HG03521 (cell line): Measurements from ENCODE around the gene KIF18B.

Source experiments
- ATAC-seq: cut with Tn5 transposase; IDR thresholded peaks from one replicate; pipeline ENCODE4 v1.9.1; 2021; ENCODE audit warnings: mild to moderate bottlenecking, moderate library complexity; ENCODE audit not compliant: unreplicated experiment

KIF18B gene

GRCh38 chr17:44941712-44942331 is 5.8 kb downstream of the KIF18B start:
- ATAC-seq = no peak

GRCh38 chr17:44940768-44941167 is 6.8 kb downstream of the KIF18B start:
- ATAC-seq = no peak

GRCh38 chr17:44940317-44940716 is 7.3 kb downstream of the KIF18B start:
- ATAC-seq = no peak

GRCh38 chr17:44935116-44935515 is 12.5 kb downstream of the KIF18B start:
- ATAC-seq = no peak

GRCh38 chr17:44934745-44935105 is 12.8 kb downstream of the KIF18B start:
- ATAC-seq = no peak

GRCh38 chr17:44933824-44934744 is 13.5 kb downstream of the KIF18B start:
- no peak for ATAC-seq

GRCh38 chr17:44932787-44933097 is 14.8 kb downstream of the KIF18B start:
- ATAC-seq = no peak

- no peak for ATAC-seq
These were observed 15.3 kb downstream of the KIF18B start for GRCh38 chr17:44932096-44932786.

DNA sequence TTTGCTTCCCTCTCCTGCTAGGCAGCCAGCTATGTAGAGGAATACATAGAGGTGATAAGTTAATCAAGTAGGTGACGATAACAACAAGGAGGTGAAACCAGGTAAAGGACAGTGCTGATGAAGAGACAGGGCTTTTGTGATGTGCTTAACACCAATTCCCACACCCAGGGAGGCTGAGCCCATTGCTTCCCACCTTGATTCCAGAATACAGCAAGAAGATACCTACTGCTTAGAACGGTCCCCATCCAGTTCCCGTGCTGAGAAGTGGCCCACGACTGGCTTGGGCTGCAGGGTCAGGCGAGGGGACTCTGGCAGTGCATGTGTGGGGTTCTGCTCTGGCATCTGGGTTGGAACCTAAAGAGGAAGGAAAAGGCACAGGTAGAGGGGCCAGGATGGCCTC is 16.2 kb downstream of the KIF18B start:
- no peak for ATAC-seq

GRCh38 chr17:44930667-44931066 is 16.9 kb downstream of the KIF18B start:
- no peak for ATAC-seq

DNA sequence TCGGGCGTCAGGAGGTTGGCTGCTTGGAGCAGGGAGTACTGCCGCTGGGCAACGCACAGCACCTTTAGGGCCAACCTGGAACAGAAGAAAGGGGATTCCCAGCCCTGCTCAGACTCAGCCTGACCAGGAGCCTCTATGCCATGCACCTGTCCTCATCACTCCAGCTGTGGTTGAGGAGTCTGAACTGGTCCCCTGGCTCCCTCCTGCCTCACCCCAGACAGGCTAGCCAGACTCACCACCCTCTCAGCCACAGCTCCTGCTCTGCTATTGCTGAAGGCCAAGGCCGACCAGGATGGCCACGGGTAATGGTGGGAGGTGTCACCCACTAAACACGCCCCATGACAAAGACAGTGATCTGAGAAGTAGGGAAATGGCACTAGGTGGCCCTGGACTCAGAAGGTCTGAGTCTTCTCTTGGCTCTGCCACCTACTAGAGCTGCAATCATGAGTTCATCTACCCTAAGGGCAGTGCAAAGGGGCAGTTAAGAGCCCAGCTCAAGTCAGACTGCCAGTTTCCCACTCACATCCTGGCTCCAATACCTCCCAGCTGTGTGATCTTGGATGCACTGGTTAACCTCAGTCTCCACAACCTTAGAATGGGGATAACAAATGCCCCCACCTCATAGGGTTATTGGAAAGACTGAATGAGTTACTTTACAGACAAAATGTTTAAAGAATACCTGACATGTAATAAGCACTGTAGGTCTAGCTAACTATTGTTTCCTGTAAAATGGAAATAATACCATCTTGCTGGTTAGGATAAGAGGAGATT is 18.4 kb downstream of the KIF18B start:
- no peak for ATAC-seq

DNA sequence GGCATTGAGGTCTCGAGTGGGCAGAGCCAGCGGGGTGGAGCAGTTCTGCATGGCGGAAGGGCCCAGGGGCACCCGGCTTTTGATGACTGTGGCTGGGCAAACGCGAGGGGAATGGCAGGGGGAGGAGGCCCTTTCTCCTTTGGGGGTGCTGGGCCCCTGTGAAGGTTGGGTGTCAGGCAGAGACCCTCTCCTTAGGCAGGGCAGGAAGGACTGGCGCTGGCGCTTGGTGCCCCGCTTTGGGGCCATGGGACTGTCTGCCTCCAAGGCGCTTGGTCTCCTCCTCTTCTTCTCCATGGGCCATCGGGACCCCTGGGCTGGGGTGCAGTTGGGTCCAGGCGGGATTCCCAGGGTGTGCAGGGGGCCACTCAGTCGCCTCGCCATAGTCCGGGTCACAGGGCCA is 19.4 kb downstream of the KIF18B start:
- no peak for ATAC-seq

DNA sequence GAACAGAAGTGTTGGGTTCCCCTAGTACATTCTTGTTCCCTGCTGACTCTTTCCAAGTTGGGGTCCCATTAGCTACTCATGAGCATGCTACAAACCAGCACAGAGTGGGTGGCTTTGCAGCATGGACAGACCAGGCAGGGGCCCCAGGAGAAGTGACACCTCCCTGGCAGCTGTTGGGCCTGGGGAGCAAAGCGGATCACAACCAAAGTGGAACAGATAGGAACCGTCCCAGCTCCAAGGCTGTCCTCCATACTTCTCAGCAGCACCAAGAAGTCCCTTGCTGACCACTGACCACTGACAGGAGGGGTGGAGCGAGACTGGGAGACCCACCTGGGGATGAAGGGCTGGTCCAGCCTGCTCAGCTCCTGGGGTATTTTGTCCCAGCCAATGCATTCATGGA is 19.9 kb downstream of the KIF18B start:
- ATAC-seq = no peak

- no peak for ATAC-seq
These were observed 20.6 kb downstream of the KIF18B start for GRCh38 chr17:44926821-44927525.

DNA sequence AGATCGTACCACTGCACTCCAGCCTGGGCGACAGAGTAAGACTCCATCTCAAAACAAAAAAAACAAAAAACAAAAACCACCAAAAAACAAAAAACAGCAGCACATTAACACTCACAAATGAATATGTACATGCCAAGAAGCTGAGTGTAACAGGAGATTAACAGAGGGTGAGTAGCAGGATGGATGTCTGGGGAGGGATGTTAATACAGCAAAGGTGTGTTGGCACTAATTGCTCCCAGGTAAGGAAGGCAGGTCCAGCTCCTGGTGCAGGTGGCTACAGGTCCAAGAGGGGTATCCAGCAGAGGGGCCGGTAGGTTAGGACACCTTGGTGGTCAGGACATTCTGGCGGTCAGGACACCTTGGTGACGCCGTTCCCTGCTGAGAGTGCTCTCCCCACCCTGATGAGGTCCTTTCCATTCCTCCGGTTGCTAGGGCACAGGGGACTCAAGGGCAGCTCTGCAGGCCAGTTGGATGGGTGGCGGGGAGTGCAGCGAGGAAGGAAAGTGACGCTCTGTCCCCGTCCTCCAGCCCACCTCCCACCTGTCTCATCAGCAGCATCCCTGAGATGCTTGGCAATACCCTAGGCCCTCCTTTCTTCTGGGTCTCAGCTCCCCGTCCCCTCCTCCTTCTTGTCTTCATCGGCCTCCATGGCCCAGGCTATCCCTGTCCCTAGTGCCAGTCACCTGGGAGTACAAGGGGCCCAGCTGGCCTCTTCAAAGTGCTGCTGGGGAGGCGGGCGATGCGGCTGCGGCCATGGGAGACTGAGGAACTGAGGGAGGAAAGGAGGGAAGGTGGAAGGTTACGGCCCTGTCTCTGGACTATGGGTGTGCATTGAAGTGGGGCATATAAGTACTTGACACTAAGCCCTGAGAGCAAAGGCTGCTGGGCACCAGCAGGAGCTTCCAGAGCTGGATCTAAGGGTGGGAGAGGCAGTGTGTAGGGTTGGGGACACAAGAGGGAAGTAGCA is 21.6 kb downstream of the KIF18B start:
- ATAC-seq = no peak

DNA sequence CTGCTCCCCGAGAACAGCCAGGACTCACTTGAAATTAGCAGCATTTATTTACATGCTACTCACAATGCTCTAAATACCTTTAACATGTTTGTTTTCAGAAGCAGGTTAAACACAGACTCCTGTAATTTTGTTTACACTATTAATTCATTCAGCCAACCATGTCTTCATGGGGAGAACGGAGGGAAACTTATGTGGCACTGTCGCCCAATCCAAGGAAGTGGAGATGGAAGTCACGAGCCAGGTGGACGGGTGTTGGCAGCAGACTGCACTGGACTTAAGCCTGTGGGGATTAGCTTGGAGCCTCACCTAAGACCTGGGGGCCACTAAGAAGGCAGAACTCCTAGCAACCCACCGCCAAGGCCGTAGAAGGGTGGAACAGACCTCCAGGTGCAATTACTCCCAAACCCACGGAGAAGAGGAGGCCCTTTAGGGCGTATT is 23.4 kb downstream of the KIF18B start:
- no peak for ATAC-seq

- no peak for ATAC-seq
These were observed 24.7 kb downstream of the KIF18B start for GRCh38 chr17:44922746-44923470.

DNA sequence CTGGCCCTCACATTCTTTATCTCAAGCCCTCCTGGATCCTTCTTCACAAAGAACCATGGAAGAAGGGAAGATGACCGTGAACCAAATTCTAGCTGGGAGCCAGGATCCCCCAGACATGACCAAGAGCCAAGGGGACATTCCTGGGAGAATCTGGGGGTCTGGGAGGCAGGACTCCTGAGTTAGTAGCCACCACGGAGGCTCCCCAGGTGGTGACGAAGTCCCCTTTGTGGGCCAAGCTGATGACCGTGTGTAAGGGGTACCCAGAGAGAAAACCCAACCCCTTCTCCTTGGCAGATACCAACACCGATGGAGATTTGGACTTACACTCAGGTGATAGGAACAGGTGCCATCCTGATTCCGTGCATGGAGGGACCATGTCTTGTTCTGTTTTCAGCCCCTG is 25.4 kb downstream of the KIF18B start:
- no peak for ATAC-seq
